Omental fat pad (tissue), 4 donors: ENCODE results near the gene APOC4. TPM values are rescaled to one million over a fixed set of nuclear protein-coding genes. Genes with fewer than 3 reads are reported as not detected.
A peak's percentile ranks its signal among the peaks of the same experiment; 100 is the strongest.

ENCODE experiments used
- ATAC-seq: fragments of 150-250 bp; one replicate; pipeline ENCODE4 v1.9.1; 2016; ENCODE audit warnings: mild to moderate bottlenecking, moderate library complexity; ENCODE audit not compliant: low FRiP score
- DNase-seq: peaks from one replicate; pipeline ENCODE4 v3.0.0-alpha.2; 2019; ENCODE audit warnings: low spot score
- CTCF ChIP-seq, 3 donors: fragments of 450-650 bp; IDR thresholded peaks; one replicate each; pipeline ENCODE4 v1.5.1; 2016 to 2017; ENCODE audit warnings: antibody characterized with exemption in 3 of 3, mild to moderate bottlenecking in 3 of 3, moderate library complexity in 2 of 3
- total RNA-seq, 4 donors: library from RNA; depleted of rRNA; stranded (reverse); fragments of >200 nt; gene quantifications; one replicate each; pipeline ENCODE4 v1.1.0, GENCODE V29; 2016

APOC4 gene
- total RNA-seq, 4 donors from 2014 or later = not detected

- TF ChIP-seq CTCF (IDR thresholded peaks at IDR 0.05) = no peak
- DNase-seq = no peak
- ATAC-seq = peak; percentile 10
These were observed 12.2 kb downstream of the APOC4 start for GRCh38 chr19:44954278-44954648.

DNA sequence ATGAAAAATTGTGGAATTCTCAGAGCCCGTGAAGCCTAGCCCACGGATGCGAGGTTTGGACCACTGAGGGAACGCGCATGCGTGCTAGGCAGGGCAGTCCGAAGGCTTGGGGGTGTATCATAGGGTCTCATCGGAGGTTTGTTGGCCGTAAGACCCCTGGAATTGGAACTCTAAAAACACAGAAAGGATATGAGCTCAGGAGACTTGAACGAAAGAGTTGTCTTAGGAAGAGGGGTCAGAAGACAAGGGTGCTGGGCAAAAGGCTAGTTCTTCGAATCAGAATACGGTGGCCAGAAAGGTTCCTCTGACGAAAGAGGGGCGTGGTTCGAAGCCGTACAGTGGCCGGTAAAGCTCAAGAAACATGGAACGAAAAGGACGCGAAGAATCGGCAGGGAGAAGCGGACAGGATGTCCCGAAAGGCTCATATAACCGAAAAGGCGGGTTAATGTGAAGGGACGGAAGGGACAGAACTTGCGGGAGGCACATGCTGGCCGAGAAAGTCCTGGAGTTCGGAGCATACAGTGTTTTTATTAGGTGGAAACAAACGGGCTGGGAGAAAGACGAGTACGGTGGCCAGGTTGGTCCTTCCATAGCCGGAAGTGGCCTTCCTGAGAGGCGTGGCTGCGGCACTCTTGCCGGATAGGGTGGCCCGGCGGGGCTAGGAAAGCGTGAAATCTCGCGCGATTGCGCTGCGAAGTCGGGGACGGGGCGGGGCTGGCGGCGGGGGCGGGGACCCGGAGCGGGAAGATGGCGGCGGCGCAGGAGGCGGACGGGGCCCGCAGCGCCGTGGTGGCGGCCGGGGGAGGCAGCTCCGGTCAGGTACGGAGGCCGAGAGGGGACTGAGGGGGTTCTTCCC is 12.8 kb downstream of the APOC4 start, which contains the start of gene CLPTM1:
CLPTM1 (plus strand) TSS at position 732 of the 856 bp plus-strand sequence; CDS start at position 748, 16 bp downstream.
- DNase-seq = peak; percentile 83

GRCh38 chr19:44955505-44956439 is 13.7 kb downstream of the APOC4 start:
- DNase-seq (no peak), ATAC-seq (peak; percentile 3)
- TF ChIP-seq CTCF (IDR thresholded peaks at IDR 0.05) = no peak

More for the DNA sequence above, 12.8 kb downstream of the APOC4 start, which contains the start of gene CLPTM1:
- peak; percentile 92 for ATAC-seq
- TF ChIP-seq CTCF (IDR thresholded peaks at IDR 0.05) = no peak

DNA sequence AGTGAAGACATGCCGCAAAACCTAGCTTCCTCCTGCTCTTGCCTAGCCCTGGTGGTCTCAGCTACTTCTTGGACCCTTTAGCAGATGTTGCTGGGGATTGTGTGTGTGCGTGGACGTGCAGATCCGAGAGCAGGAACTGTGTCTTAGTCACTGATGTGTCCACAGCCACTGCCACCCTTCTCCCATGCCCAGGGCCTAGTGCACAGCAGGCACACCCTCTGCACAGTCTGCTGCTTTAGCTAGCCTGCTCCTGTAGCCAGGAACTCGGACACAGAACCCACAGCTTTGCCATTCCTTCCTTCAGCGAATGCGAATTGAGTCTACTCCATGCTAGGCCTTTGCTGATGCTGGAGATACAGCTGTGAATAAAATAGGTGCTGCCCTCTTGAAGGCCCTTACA is 15.5 kb downstream of the APOC4 start:
- ATAC-seq (no peak), DNase-seq (no peak)
- no peak for TF ChIP-seq CTCF (IDR thresholded peaks at IDR 0.05)

GRCh38 chr19:44958090-44958489 is 16.1 kb downstream of the APOC4 start:
- TF ChIP-seq CTCF (IDR thresholded peaks at IDR 0.05) = no peak
- DNase-seq = no peak
- ATAC-seq = no peak

- DNase-seq = no peak
- no peak for TF ChIP-seq CTCF (IDR thresholded peaks at IDR 0.05)
- no peak for ATAC-seq
These were observed 17.7 kb downstream of the APOC4 start for GRCh38 chr19:44959691-44960090.
